Activated CD4-positive, alpha-beta T cell treated with anti-CD3 and anti-CD28 coated beads, Interleukin-2, amount 50 U/mL, for 48 hours (primary cell): ENCODE results near the gene SEBOX.

ENCODE experiments used
- DNase-seq, 2 experiments: peaks; one replicate each; pipeline ENCODE4 v3.0.0-alpha.2; 2020

The SEBOX gene

DNA sequence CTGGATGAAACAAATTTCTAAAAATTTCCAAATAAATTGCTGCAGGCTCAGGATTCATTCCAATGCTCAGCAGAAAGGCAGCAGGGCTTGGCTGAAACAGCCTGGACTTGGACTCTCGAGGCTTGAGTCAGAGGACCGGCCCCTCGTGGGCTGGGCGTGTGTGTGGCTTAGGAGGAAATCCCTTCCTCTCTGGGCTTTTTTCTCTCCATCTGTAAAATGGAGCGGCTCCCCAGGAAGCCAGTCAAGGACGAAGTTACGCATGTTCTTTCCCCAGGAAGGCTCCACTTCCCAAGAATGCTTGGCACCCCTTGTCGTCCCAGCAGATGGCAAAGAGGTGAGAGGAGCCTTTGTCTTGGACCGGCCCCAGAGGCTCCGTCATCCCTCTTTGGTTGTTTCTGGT, 27.5 kb upstream of the SEBOX start:
- no peak for DNase-seq

- no peak for DNase-seq
Observed at GRCh38 chr17:28391401-28391800, 26.4 kb upstream of the SEBOX start.

DNA sequence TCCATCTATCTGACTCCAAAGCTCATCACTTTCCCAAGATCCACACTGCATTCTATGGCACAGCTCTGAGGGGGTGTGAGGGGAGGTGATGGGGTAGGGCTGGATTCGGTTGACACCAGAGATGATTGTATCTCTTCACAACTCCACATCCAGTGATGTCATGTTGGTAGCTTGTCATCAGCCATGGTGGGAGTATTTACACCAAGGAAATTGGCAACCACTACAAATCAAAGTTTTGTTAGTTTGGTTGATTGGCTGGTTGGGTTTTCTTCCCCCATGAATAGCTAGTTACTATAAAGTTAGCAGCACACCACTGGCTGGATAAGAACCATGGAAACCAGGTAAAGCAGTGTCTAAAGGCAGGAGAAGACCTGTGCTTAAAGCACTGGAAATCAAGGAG, 26.0 kb upstream of the SEBOX start:
- no peak for DNase-seq

DNA sequence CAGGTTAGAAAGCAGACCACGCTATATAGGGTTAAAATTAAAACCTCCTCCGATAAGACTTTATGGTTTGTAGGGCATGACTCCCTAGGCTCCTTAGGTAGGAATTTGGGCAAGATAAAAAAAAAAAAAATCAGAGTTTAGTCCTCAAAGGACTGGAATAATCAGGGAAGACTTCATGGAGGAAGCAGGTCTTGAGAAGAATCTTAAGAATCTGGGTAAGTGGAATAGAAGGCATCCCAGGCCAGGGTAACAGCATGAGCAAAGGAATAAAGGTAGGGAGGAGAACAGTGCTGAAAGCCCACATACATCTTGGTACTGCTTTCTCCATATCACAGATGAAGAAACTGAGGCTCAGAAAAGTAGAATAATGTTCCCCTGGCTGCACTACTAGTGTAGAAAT, 25.6 kb upstream of the SEBOX start:
- no peak for DNase-seq

GRCh38 chr17:28390141-28390540, 25.1 kb upstream of the SEBOX start:
- DNase-seq = no peak

- DNase-seq = no peak
Observed at GRCh38 chr17:28388106-28388505, 23.1 kb upstream of the SEBOX start.

DNA sequence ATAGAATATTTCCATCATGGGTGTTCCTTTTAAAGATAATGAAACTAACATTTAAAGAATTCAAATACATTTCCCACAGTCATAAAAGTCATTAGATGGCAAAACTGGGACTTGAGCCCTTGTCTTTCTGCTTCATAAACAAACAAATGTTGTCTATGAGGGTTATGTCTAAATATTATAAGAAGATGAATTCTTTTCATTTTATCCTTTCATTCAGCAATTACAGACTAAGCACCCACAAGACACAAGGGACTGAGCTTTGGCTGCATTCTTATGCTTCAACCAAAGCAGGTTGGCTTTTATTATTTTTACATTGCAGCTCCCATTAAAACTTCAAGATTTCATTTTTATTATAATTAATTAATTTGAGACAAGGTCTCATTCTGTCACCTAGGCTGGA, 21.4 kb upstream of the SEBOX start:
- no peak for DNase-seq

DNA sequence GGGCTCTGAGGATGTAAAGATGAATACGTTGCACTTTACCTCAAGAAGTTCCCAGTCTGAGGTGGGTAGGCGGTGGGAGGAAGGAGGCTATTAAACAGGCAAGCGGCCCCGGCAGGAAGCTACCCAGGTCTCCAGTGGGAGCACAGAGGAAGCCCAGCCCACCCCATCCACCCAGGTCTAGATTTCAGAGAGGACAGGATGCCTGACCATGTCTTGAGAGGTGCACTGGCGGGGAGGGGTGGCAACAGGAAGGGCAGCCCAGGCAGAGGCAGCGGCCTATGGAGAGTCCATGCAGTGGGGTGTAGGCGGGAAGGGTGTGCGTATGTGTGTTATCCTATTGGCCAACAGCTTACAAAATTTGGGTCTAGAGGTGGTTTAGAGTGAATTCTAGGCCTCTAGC, 20.4 kb upstream of the SEBOX start:
- peak in 1 of 2 experiments; percentile 38 for DNase-seq

GRCh38 chr17:28385037-28385400, 20.0 kb upstream of the SEBOX start:
- peak in 1 of 2 experiments; percentile 32 for DNase-seq

GRCh38 chr17:28384281-28385036, 19.5 kb upstream of the SEBOX start:
- DNase-seq = peak; percentile 67 to 77

- peak; percentile 31 to 46 for DNase-seq
Observed at GRCh38 chr17:28381141-28381825, 16.3 kb upstream of the SEBOX start.

GRCh38 chr17:28379814-28380801, 15.1 kb upstream of the SEBOX start:
- no peak for DNase-seq

DNA sequence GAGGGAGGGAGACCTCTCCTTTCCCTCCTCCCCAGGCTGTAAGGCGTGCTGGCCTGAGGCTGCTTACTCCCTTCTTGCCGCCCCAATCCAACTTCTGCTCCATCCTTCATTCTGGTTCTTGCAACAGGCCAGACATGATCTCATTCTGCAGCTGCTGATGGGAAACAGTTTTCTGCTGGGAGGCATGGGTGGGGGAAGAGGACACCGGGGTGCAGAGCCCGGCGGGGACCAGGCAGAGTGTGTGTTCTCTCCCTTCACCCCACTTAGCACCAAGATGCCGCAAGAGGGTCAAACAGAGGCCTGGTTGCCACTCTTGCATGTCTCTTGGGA, 7.9 kb upstream of the SEBOX start:
- no peak for DNase-seq

GRCh38 chr17:28372203-28372944, 7.4 kb upstream of the SEBOX start:
- peak; percentile 34 to 46 for DNase-seq

GRCh38 chr17:28371245-28372202, 6.5 kb upstream of the SEBOX start, which contains the start of gene SARM1:
TSS of gene SARM1 (plus strand) at chr17:28371694. CDS start at chr17:28372033, 339 bp downstream.
- peak; percentile 93 to 94 for DNase-seq

- no peak for DNase-seq
Observed at GRCh38 chr17:28370744-28371103, 5.7 kb upstream of the SEBOX start.

DNA sequence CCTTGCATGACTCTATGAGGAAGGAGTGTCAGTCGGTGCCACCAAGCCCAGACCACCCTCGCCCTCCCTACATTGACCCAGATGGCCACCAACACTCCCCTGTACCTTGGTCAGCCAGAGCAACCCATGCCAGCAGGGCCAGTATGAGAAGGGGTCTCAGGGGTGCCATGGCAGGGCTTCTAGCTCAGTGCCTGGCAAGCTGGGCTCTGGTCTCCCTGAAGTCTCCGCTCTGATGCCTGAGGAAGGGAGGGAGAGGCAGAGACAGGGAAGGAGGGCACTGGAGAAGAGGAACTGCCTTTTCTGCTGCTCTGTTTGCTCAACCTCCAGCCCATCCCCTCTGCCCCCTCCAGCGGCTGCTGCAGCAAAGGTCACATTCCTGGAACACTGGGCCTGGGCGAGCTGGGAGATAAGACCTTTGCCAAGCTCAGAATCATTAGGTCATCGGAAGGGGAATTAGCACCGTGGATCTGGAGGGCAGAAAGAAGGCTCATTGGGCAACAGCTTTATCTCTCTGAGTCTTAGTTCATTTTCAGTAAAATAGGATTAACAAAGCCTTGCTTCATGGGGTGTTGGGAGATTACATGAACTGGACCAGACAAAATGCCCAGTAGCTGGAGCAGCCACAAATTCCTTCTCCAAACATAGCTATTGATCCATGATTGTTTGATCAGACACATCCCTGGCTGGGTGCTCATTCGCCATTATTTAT, 5.2 kb upstream of the SEBOX start, which contains the start of gene VTN:
Gene VTN, minus strand, starts transcription at position 273 of the 709 bp plus-strand sequence. Its CDS starts 104 bp downstream, at position 169.
- DNase-seq = no peak

DNA sequence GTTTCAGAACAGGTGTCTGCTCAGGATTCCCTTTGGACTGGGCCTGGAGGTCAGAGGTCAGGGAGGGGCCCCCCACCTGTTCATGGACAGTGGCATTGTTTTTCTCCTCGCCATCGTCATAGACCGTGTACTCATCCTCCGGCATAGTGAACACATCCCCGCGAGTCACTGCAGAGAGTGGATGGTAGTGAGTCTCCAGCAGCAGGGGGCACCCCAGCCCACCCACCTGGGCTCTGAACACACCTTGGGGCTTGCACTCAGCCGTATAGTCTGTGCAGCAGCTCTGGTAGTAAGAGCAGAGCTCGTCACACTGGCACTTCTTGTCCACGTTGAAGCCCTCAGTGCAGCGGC, 4.7 kb upstream of the SEBOX start:
- DNase-seq = no peak

GRCh38 chr17:28368915-28369683, 4.1 kb upstream of the SEBOX start:
- DNase-seq = no peak

GRCh38 chr17:28368306-28368831, 3.4 kb upstream of the SEBOX start:
- DNase-seq = no peak
